CD4-positive, alpha-beta T cell treated with Interleukin-17A for 4 hours (primary cell): ENCODE data around the gene RFTN1.

Experiments used
- DNase-seq: peaks from one replicate; pipeline ENCODE4 v3.0.0-alpha.2; 2020; ENCODE audit warnings: mixed read lengths

The RFTN1 gene

DNA sequence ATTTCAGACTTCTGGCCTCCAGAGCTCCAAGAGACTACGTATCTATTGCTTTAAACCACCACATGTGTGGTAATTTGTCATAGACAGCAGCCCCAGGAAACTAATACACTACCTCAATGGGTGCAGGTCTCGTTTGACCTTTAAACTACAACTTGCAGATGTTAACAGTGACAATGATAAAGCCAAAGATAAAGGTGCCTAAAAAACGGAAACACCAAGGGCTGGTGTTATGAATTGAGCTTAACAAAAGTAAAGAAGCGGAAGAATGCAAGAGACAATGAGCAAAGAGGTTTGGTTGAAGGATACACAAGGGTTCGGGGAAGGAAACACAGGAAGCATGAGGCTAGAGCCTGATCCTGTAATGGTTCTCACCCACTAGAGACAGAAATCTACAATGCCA, 50.8 kb downstream of the RFTN1 start:
- peak; percentile 40 for DNase-seq

DNA sequence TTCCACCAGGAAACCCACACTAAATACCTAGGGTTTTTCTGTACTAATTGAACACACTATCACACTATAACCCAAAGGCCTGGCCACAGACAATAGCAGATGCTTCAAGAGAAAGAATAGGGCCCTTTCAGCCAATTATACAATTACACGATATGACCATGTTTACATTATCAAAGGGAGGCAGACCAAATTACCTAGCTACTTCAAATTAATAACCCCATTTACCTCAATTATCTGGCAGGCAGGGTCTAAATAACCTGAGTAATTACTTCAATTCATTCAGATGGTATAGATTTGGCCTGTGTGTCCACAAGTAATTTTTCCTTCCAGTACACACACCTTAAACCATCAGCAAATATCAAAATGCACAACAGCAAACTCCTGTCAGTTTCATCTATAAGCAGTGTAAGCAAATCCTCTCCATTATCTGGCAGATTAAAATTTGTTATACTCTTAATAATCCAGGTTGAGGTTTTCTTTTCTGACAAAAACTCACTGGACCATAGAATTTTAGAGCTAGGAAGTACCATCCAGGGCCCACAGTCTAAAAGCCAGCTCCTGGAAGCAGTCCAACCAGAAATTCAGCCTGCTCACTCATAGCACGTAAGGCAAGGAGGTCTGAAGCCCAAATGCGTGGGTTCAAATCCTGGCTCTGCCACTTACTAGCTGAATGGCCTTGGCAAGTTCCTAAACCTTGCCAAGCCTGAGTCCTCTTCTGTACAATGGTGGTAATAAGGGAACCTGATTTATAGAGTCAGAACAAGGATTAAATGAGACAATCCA, 51.8 kb downstream of the RFTN1 start:
- DNase-seq: no peak

DNA sequence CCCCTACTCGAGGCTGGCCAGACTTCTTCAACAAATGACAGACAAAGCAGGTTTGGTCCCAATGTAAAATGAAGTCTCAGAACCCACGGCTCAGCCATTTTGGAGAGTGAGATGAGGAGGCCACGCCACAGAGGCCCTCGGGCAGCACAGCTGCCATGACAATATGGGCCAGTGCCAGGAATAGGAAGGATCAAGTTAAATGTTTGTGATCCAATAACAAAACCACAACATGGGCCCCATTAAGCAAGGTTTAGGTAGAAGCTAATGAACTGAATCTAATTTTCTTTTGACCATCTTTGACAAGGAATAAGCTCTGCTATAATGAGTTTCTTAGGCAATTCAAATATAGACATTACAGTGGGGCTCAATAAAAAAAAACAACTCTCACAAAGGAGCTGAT, 52.6 kb downstream of the RFTN1 start:
- no peak for DNase-seq

DNA sequence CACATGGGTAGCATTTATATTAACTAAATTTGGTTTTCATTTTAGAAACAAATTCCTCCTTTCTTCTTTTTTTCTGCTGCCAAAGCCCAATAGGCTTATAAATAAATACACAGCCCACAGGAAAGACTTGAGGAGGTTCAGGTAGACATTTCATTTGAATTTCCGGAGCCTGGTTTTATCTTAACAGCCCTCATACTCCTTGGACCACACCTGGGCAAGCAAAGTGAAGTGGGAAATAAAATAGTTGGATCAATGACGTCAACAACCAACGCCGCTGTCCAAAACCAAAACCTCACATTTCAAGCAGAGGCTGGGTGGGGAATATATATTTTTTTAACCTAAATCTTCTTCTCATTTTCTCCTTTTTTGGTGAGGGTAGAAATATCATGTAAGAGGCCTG, 53.2 kb downstream of the RFTN1 start:
- DNase-seq: no peak

DNA sequence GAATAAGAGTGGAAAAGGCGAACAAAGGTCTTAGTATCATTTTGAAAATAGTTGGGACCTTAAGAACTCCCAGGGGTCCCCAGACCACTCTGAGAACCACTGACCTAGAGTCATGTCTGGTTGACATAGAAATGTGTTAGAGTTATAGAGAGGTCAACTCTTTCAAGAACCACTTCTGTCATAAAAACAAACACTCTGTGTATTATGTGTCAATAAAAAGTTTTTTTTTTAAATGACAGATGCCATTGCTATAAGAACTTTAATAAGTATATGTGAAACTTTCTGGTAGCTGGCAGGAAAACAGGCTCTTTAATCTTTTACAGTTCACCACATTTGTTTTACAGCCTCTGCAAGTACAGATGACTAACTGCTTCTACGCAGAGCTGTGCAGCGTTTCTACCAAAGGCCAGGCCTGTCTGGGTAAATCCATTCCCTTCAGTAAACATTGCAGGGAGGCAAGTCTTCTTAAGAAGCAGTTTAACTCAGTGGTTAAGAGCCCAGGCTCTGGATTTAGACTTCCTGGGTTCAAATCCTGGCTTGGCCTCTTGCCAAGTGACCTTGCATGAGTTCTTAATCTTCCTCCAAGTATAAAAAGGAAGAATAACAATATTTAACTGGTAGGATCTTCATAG, 56.6 kb downstream of the RFTN1 start:
- peak; percentile 45 for DNase-seq

DNA sequence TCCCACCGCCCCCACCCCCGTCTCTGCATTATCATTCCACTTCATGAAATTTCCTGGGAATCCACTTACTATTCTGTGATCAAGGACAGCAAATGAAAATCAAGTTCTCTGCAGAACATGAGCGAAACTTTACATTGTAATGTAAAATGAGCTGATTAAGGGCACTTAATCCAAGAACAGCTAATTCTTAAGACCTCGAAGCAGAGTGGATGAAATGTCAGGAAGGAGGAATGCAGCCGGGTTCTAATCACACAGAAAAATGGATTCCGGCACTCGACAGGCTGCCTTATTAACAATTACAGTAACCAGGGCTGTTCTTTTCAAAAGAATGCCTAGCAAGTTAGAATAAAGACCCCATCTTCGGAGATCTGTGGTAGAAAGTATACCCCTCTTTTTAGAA, 57.5 kb downstream of the RFTN1 start:
- DNase-seq: no peak

DNA sequence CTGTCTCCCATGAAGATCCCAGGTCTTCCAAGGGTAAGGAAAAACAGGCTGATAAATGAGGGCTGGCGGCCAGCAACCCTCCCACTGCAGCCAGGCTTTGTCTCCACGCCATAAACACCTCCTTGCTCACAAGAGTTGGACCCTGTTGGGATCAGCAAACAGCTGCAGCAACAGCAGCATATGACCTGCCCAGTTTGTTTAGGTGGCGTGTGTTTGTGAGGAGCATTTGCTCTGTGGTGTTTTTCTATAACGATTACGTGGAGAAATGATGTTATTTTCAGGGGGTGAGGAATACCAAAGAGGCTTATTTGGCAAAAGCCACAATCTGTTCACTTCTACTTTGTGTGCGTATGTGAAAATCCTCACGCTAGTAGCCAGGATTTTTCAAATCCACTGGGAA, 58.5 kb downstream of the RFTN1 start:
- DNase-seq: no peak

DNA sequence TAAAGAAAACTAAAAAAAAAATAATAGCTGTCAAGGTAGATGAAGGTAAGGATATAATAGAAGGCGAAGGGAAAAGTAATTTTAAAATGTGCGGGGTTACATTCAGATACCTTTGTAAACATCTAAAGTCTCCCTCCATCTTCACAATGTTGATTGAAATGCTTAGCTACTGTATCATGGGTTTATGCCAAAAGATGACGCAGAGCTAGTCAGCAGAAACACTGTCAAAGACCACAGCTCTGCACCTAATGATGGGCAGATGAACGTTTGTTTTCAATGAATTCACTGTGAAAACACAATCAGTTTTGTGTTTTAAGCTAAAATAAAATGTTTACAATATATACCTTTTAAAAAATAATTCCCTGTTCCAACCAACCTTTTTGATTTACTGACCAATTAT, 61.2 kb downstream of the RFTN1 start:
- no peak for DNase-seq

DNA sequence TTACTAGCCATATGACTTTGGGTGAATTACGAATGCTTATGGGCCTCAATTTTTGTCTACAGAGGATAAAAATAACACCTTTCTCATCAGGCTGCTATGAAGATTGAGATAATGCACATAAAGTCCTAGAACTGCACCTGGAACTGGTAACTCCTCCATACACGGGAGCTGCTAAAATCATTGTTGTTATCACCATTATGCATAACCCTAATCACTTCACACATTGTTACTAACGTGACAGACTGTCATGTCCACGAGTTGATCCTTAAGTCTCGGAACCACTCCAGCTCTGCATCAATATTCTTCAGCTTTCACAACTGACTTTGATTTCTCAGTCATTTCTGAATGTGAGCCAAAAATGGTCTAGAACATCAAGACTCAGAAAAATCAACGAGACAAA, 64.1 kb downstream of the RFTN1 start:
- DNase-seq: no peak

DNA sequence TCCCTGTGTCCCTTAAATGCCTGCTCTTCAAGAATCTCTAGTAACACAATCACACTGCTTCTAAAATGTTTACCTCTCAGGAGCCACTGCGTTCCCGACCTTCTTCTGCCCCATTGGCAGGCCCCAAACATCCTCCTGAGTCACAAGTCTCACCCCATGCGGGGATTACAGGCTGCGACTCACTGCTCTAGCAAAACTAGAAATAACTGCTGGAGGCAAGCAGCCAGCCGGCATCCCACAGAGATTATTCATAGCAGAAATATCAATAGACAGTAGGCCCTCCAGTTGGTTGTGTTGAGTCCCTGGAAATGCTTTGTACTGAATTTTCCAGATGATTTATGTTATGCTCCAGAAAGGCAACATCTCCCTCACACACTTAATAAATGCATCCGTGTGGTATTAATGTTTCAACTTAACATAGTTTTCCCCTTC, 64.8 kb downstream of the RFTN1 start:
- peak; percentile 38 for DNase-seq

DNA sequence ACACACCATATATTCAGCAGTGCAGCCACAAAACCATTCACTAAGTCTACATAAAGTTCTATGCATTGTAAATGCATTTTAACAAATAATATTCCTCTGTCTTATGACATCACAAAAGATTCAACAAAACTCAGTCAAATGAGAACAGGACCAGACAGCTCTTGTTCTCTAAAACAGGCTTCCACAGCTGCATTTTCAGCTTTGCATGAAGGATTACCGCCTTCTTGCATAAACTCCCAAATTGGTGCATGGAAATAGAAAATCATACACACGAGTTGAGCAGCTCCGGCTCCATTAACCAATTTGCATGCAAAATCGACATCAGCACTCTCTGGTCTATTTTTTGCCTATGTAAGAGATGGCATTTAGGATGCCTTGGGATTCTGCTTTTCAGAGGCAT, 66.4 kb downstream of the RFTN1 start:
- DNase-seq: no peak

DNA sequence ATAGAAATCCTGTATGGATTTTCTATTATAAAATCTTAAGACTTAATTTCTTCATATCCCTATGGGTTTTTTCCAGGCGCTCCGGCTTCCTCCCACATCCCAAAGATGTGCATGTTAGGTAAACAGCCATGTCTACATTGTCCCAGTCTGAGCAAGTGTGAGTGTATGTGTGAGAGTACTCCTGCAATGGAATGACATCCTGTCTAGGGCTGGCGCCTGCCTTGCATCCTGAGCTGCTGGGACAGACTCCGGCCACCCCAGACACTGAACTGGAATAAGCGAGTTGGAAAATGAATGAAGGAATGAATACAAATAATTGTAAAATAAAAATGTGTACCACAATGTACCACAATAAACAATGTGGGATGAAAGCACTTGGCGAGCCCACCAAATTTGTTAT, 69.2 kb downstream of the RFTN1 start:
- DNase-seq: no peak

DNA sequence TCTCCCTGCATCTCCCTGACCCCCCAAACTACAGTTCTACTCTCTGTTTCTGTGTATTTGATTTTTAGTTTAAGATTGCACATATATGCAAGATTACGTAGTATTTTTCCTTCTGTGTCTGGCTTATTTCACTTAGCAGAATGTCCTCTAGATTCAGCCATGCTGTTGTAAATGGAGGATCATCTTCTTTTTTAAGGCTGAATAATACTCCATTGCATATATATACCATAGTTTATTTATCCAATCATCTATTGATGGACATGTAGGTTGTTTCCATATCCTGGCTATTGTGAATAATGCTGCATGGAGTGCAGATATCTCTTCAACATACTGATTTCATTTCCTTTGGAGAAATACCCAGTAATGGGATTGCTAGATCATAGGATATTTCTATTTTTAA, 70.8 kb downstream of the RFTN1 start:
- no peak for DNase-seq

DNA sequence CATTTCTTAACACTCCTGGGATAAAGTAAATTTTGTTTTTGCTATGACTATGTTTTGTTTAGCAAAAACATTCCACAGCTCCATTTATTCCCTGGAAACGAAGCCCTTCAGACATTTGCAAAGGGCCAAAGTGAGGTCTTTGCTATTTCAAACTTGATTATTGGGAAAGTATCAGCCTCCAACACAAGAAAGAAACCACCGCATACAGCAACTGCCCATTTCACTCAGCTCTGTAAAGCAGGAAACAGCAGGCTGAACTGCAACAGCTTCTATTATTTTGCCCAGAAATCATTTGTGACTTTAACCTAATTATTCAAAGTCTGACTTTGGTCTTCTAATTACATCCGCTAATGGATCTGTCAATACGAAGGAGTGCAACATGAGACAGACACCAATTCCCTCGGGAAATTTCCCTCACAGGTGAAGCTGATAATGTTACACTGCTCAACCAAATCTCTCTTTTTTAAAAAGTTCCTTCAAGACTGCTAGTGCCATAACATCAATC, 72.1 kb downstream of the RFTN1 start:
- no peak for DNase-seq

DNA sequence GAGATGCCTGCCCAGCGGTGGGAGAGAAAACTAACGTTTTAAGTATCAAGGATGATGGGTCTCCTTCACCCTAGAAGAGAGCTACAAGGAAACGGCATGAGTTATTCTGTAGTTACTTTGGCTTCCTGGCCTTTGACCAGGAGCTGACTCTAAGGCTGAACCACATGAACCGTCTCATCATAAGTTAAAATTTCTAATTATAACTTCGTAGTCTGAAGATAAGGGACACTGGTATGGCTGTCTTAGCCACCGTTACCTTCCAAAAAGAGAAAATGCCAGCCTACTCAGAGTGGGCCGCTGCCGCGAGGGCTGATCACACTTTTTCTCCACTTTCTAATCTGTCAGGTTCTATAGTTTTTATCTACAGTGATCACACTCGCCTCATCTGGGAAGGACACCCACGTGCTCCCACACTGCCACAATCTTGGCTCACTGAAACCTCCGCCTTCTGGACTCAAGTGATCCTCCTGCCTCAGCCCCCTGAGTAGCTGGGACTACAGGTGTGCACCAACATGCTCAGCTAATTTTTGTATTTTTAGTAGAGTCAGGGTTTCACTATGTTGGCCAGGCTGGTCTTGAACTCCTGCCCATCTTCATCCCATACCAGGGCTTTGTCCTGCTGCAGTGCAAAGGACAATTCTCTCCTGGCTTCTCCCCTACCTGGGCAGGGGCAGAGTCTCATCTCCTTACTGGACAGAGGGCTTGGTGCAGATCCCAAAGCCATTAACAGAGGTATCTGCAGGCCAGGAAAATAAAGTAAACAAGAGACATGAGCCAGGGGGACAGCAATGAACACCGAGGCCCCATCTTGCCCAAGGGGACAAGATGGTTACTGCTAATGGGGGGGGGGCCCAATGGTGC, 73.4 kb downstream of the RFTN1 start:
- no peak for DNase-seq

DNA sequence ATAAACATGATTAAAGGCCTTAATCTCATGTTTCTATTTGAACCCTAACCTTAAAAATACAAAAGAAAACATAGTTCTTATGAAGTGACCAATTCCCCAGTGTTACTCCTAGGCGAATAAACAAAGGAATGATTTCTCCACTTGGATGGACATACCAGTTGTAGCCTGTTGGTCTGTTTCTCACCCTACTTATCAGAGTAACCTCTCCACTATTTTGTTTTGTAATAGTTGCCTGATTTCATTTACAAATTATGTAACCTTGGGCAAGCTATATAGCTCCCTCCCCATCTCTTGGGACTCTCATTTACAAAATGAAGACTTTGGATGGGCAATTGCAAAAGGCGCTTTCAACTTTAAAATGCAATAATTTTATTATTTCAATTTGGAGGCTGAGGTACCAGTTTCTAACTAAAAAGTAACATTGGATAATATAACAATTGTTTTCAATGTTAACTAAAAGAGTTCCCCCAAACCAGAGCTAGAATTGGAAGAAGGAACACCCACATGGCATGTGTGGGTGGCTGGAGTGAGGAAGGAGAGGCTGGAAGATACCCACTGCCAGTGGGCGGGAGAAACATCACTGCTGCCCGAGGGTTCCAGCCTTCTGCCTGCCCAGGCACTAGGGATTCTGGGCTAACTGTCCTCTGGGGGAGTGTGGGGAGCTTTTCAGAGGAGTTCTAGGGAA, 74.2 kb downstream of the RFTN1 start:
- DNase-seq: no peak

DNA sequence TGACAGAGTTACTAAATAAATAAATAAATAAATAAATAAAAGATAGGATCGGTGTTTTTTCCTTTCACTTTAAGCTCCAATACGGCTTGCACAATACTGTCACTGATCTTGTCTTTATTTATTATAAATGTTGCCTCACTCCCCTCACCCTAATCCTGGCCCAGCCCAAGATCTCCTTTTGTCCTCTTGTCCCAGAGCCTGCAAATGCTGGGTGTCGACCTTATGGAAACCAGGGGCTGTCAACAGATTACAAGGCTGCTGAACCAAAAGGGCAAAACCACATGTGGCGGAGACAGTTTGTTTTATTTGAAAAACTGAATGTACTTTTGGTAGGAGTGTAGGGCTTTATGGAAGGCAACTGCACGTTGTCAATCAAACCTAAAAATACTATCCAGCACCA, 75.9 kb downstream of the RFTN1 start:
- no peak for DNase-seq

DNA sequence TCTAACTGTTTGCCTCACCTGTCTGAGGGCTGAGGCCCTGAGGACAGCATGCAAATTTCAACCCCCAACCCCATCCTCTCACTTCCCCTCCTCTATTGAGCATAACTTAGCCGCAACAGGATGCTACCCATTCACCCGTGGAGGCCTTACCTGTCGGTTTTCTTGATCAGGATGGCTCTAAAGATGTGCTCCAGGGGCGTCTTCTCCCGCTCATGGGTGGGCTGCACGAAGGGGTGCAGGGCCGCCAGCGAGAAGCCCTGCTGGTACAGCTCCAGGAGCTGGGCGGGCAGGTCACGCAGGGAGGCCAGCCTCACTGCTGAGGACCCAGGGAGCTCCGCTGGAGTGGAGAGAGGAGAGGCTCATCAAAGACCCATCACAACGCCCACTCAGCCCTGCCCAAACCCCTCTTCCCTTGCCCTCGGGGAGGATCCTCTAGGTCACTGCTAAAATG, 79.8 kb downstream of the RFTN1 start:
- no peak for DNase-seq

DNA sequence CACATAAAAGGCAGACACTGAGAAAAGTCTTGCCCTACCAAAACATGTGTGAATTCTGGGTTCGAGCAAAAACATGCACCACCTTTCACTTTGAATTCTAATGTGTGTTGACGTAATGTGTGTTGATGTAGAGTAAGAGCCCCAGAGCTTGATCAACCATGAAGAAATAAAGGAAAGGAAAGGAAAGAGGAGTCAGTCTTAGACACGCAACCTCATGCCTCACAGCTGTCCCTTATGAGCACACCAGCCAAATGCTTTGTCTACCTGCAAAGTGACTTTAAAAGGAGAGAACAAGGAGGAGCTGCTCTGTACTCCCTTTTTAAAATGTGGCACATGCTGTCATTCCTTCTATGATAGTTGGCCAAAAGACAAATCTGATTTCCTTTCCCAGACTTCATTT, 80.8 kb downstream of the RFTN1 start:
- DNase-seq: no peak

DNA sequence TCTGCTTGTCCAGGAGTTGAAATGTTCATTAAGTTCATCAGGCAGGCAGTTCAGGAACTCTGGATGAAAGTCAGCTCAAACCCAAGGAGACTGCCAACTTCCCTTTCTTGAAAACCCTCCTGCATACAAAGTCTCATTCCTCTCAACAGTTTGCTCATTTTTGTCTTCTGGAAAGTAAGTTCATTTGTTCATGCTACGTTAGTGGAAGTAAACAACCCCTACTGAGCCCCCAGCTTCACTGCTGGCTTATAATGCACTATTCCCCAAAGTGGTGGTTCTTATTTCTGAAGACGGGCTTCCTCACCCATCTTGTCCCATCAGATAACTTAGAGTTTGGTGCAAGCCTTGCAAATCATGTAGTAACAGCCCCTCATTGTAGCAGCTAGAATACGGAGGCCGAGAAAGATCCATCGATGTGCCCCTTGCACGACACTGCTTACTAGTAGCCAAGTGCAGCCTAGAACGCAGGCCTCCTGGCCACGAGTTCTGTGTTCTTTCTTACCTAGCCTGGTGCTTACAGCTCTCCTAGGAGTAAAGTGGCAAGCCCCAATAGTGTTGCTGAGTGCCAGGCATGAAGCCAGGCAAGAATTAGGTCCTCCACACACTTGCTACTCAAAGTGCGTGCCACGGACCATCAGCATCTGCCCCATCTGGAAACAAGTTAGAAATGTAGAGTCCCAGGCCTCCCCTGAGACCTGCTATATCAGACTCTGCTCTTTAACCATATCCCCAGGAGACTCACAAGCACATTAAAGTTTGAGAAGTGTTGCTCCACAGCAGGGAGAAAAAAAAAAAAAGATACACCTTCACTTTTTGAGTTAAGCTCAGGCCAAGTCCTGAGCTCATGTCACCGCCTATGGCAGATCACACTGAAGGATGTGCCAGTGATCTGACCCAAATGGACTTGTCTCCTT, 82.5 kb downstream of the RFTN1 start:
- no peak for DNase-seq

DNA sequence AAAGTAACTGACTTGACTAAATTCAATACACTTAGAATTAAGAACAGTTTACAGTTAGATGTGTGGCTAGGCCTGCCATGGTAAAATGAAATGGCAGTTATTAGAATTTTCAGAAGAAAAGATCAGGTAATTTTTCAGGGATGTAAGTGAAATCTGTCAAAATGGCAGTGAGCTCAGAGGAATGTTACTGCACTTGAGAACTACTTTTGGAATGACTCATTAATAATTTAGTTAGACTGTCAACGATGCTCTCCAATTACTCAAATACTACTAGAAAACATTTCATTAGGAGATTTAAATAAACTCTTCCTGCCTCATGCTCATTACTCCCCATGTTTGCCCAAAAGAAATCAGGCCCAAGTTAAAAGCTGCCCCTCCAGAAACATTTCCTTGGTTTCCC, 84.4 kb downstream of the RFTN1 start:
- no peak for DNase-seq

DNA sequence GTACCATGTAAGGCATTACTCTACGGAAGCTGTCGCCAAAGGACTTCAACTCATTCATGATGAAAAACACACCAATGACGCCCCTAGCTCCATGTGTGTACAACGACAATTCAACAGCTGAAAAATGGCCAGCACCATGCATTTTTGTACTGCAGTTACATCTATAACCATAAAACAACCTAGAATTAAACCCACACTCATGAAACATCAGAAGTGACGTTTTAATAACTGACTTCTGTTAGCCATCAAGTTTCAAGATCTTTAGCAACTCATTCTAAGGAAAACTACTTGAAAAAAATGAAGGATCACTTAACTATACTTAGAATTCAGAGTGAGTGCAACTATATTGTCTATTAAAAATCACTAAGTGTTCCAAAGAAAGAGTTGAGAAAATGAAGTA, 84.9 kb downstream of the RFTN1 start:
- DNase-seq: no peak
